Neural cell (in vitro differentiated cells): Measurements from ENCODE around the gene COG5.

Source experiments
- CTCF ChIP-seq: fragments of 450-650 bp; IDR thresholded peaks from 2 replicates; pipeline ENCODE4 v1.5.1; 2014; ENCODE audit warnings: antibody characterized with exemption, mild to moderate bottlenecking, moderate library complexity; ENCODE audit not compliant: poor library complexity, severe bottlenecking
- EP300 ChIP-seq: fragments of 450-650 bp; conservative IDR thresholded peaks from 2 replicates; pipeline ENCODE4 v1.6.1; 2014; ENCODE audit warnings: antibody characterized with exemption, mild to moderate bottlenecking, moderate library complexity; ENCODE audit not compliant: poor library complexity, severe bottlenecking
- EZH2 ChIP-seq: fragments of 200-600, 300-800 bp; shearing (Covaris generic), sonication (generic); IDR thresholded peaks from 2 replicates; pipeline ENCODE4 v1.6.1; 2014; ENCODE audit warnings: antibody characterized with exemption, low read length, borderline replicate concordance, mild to moderate bottlenecking; ENCODE audit not compliant: insufficient read depth, poor library complexity, severe bottlenecking
- POLR2AphosphoS5 ChIP-seq: IDR thresholded peaks from 2 replicates; pipeline ENCODE4 v1.6.1; 2012
- RAD21 ChIP-seq: fragments of 450-650 bp; conservative IDR thresholded peaks from 2 replicates; pipeline ENCODE4 v1.6.1; 2014; ENCODE audit warnings: antibody characterized with exemption, mild to moderate bottlenecking, moderate library complexity
- REST ChIP-seq: IDR thresholded peaks from 2 replicates; pipeline ENCODE4 v1.6.1; 2012; ENCODE audit warnings: borderline replicate concordance
- TAF1 ChIP-seq: IDR thresholded peaks from 2 replicates; pipeline ENCODE4 v1.6.1; 2012; ENCODE audit warnings: low read depth

DNA sequence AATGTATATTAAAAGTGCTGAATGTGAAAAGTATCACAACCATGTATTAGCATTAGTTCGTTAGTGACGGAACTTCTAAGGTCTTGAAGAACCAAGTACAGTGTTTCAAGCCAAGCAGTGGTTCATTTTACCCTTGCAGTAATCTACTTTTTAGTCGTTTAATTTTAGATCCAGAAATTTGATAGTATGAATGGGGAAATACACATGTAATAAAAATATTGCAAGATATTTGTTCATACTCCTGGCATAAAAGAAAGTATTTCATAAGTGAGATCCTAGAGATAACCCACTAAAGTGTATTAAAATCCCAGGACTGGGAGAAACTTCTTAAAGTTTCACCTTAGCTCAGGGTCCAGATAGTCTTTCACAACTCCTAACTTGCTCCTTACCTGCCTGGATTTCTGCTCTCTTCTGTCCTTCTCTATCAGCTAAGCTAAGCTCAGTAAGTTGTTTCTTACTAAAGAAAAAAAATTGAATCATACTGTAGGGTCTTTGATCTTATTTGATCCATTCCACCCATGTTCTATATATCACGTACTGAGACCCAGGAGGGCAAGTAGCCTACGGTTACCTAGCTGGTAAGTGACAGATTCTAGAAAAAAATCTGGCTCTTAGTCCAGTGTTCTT, 17.8 kb upstream of the COG5 start:
- TF ChIP-seq CTCF (no peak), POLR2AphosphoS5 (no peak), EZH2 (no peak), REST (no peak), TAF1 (no peak), EP300 (no peak), RAD21 (no peak)
